Naive thymus-derived CD8-positive, alpha-beta T cell (primary cell): Measurements from ENCODE around the gene KNSTRN. TPM values are rescaled to one million over a fixed set of nuclear protein-coding genes. Genes with fewer than 3 reads are reported as not detected.

ENCODE experiments used
- ATAC-seq, 2 donors: fragments of 150-1000 bp; cut with Tn5 transposase in 1 of 2; sonication (Bioruptor Pico), chemical (Tn5 transposase) in 1 of 2; 1 replicate in 1 of 2; 2 replicates in 1 of 2; pipeline ENCODE4 v1.10.0; 2021; ENCODE audit warnings: mild to moderate bottlenecking in 2 of 2, moderate library complexity in 2 of 2
- POLR2A ChIA-PET: fragments of 350-600 bp; sonication (Branson Sonifier 250); formaldehyde crosslinking; loops from one replicate; lab custom pipeline; 2021; ENCODE audit warnings: antibody characterized with exemption; lab: Charles Lee
- DNase-seq, 10 donors: peaks; one replicate each; pipeline versions ENCODE4 v3.0.0 to v3.0.0-alpha.2; 2020 to 2022
- H3K27ac Mint-ChIP-seq, 10 donors: one replicate each; pipeline ENCODE4 v1.8.0; 2020 to 2022; ENCODE audit warnings: mild to moderate bottlenecking in 10 of 10, mixed read lengths in 10 of 10, moderate library complexity in 4 of 10, inconsistent platforms in 1 of 10
- H3K27me3 Mint-ChIP-seq, 5 donors: one replicate each; pipeline ENCODE4 v1.8.0; 2021 to 2022; ENCODE audit warnings: mixed read lengths in 5 of 5
- H3K36me3 Mint-ChIP-seq, 3 donors: one replicate each; pipeline ENCODE4 v1.8.0; 2020 to 2022; ENCODE audit warnings: mixed read lengths in 3 of 3, mild to moderate bottlenecking in 2 of 3, inconsistent platforms in 1 of 3
- H3K4me1 Mint-ChIP-seq, 4 donors: one replicate each; pipeline ENCODE4 v1.8.0; 2021 to 2022; ENCODE audit warnings: mixed read lengths in 4 of 4
- H3K4me3 Mint-ChIP-seq, 10 donors: one replicate each; pipeline ENCODE4 v1.8.0; 2020 to 2022; ENCODE audit warnings: mild to moderate bottlenecking in 10 of 10, mixed read lengths in 10 of 10, moderate library complexity in 6 of 10, inconsistent platforms in 1 of 10
- H3K9me3 Mint-ChIP-seq, 9 donors: one replicate each; pipeline ENCODE4 v1.8.0; 2020 to 2022; ENCODE audit warnings: mixed read lengths in 9 of 9, mild to moderate bottlenecking in 3 of 9, inconsistent platforms in 1 of 9, moderate library complexity in 1 of 9
- polyA plus RNA-seq, 3 donors: library from polyadenylated mRNA; unstranded; fragments of 300-500 nt; fragmentation: Illumina TruSeq; gene quantifications; one replicate each; pipeline ENCODE4 v1.2.3, GENCODE V29; 2021
- total RNA-seq, 8 experiments: library from RNA in 2 of 8; stranded (reverse) in 2 of 8; gene quantifications; one replicate each; pipeline ENCODE4 v1.2.3 and lab custom pipeline; 2021 to 2026

Gene KNSTRN
- total and polyA plus RNA-seq, 5 experiments from 2014 or later = 2.1 to 8.8 (median 2.8) TPM

DNA sequence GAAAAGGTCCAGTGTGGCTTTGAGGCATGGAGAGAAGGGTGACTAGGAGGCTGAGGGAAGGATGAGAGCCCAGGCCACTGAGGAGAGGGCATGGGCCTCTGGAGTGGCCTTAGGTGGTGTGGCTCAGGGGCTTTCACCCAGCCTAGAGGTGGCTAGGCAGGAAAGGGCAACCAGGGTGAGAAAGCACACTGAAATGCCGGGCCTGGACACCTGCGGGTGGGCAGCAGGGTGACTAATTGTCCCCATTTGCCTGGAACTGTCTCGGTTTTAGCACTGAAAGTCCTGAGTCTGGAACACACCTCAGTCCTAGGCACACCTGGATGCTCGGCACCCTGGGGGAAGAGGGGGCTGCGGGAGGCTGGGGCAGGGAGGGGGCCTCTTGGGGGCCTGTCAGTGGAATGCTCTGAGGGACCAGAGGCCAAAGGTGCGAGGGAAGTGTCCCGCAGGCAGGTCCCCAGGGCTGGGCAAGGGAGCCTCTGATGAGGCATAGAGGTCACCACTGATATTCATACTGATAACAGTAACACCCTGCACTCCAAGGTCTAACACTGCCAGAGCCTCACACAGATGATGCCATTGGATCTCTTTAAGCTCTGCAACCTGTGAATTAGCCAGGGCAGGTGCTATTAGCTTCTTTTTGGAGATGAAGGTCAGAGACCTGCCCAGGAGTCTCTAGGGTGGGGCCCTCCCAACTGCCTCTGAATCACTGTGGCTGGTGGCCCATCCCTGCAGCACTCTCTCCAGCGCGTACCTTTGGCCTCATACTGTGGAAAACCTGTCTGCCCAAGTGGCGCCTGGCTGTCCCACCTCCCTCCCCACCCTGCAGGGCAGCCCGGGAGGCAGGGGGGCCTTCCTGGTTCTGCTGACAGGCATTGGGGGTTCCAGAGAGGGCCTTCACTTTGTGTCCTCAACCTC, 34.7 kb upstream of the KNSTRN start:
- Mint-ChIP-seq H3K4me3 (no peak overlapping the region), H3K27ac (no peak overlapping the region), H3K9me3 (no peaks in the 10 kb centered on the region), H3K36me3 (no peaks in the 10 kb centered on the region), H3K27me3 (no peaks in the 10 kb centered on the region), H3K4me1 (peaks cover 0 to 6% (median 2%) of the 10 kb centered on the region in 4 donors)
- DNase-seq = no peak
- POLR2A ChIA-PET = no interaction called here
- ATAC-seq = no peak

DNA sequence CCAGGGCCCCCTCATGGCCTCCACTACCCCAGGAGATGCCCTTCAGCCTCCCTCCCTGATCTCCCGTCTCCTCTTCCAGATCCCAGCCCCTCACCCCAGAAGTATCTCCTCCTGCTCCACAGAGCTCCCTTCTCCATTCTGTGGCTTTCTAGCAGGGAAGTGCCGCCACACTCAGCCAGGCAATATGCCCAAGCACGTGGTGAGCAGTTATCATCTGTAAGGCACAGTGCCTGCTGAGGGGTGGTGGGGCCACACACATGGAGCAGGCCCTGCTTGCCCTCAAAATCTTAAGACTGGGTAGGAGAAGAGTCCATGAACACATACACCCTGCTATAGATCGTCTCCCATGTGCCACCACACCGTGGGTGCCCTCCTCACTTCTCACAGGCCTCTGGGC, 34.0 kb upstream of the KNSTRN start:
- DNase-seq = no peak
- Mint-ChIP-seq H3K27ac (peak overlapping the region in 2 of 10 donors; percentile 27 to 62), H3K4me3 (no peak overlapping the region), H3K36me3 (no peaks in the 10 kb centered on the region), H3K27me3 (peaks cover 0 to 3% (median 0%) of the 10 kb centered on the region in 5 donors), H3K4me1 (peaks cover 0 to 6% (median 2%) of the 10 kb centered on the region in 4 donors), H3K9me3 (no peaks in the 10 kb centered on the region)
- POLR2A ChIA-PET = no interaction called here
- no peak for ATAC-seq

DNA sequence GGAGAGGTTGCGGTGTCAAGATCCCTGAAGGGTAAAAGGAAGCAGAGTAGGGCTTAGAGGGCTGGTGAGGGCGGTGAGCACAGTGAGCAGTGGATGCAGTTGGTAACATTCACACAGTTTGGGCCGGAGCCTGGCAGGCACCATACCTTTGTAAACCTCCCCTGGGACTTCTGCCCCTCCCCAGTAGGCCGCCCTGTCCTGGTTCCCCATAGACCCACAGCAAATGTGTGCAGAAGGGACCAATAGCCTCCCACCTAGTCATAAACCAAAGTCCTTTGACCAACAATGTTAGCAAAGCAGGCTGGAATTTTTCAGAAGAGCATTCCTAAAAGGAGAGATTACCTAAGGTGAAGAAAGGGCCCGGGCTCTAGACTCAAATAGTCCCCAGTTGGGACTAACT, 33.4 kb upstream of the KNSTRN start:
- Mint-ChIP-seq H3K36me3 (no peaks in the 10 kb centered on the region), H3K27me3 (peaks cover 0 to 9% (median 3%) of the 10 kb centered on the region in 5 donors), H3K9me3 (no peaks in the 10 kb centered on the region), H3K4me3 (no peak overlapping the region), H3K27ac (no peak overlapping the region), H3K4me1 (peaks cover 0 to 3% (median 1%) of the 10 kb centered on the region in 4 donors)
- no peak for DNase-seq
- POLR2A ChIA-PET = no interaction called here
- ATAC-seq = no peak

DNA sequence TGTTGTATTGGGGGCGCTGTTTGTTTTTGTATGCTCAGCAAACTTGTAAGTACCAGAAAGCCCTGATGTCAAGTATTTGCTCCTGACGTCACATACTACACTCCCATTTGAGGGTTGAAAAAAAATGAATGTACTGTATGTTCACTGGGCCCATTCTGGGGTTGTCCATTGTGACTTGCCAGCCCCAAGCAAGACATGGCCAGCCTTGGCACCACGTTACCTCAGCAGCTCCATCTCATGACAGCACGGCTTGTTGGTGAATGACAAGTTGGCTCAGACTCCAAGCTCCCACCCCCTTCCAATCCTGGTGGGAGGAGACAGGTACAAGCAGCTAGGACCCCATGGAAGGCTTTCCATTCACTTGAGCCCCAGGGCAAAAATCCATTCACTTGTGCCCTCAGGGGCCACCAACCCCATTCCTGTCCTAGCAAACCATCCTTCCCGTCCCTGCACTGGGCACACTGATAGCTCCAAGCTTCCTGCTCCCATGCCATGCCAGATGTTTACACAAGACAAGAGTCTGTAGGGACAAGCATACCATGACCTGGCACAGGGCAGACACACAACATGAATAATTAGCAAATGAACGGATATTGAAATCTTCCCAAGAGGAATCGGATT, 30.1 kb upstream of the KNSTRN start:
- POLR2A ChIA-PET = no interaction called here
- Mint-ChIP-seq H3K27ac (no peak overlapping the region), H3K4me3 (no peak overlapping the region), H3K9me3 (no peaks in the 10 kb centered on the region), H3K4me1 (peaks cover 0 to 7% (median under 1%) of the 10 kb centered on the region in 4 donors), H3K27me3 (peaks cover 3 to 33% (median 6%) of the 10 kb centered on the region in 5 donors), H3K36me3 (no peaks in the 10 kb centered on the region)
- ATAC-seq (no peak), DNase-seq (no peak)

- Mint-ChIP-seq H3K27me3 (peaks cover 3 to 33% (median 6%) of the 10 kb centered on the region in 5 donors), H3K9me3 (no peaks in the 10 kb centered on the region), H3K4me3 (no peak overlapping the region), H3K4me1 (peaks cover 3 to 7% (median 4%) of the 10 kb centered on the region in 4 donors), H3K27ac (peak overlapping the region in 1 of 10 donors; percentile 83), H3K36me3 (no peaks in the 10 kb centered on the region)
- POLR2A ChIA-PET = no interaction called here
- ATAC-seq = no peak
- DNase-seq = peak in 1 of 10 donors; percentile 23
Observed at GRCh38 chr15:40353697-40354096, 28.8 kb upstream of the KNSTRN start.

- DNase-seq = no peak
- no peak for ATAC-seq
- Mint-ChIP-seq H3K9me3 (no peaks in the 10 kb centered on the region), H3K4me1 (peaks cover 6 to 11% (median 8%) of the 10 kb centered on the region in 4 donors), H3K27ac (no peak overlapping the region), H3K4me3 (no peak overlapping the region), H3K36me3 (no peaks in the 10 kb centered on the region), H3K27me3 (peaks cover 3 to 33% (median 6%) of the 10 kb centered on the region in 5 donors)
- POLR2A ChIA-PET = interaction anchor here (0.6 to 1.0 kb wide), 2 partner anchors 32 to 206 kb away, joined by 3 read pairs; no protein-coding TSS in a partner anchor
Observed at GRCh38 chr15:40354408-40355171, 27.9 kb upstream of the KNSTRN start.

DNA sequence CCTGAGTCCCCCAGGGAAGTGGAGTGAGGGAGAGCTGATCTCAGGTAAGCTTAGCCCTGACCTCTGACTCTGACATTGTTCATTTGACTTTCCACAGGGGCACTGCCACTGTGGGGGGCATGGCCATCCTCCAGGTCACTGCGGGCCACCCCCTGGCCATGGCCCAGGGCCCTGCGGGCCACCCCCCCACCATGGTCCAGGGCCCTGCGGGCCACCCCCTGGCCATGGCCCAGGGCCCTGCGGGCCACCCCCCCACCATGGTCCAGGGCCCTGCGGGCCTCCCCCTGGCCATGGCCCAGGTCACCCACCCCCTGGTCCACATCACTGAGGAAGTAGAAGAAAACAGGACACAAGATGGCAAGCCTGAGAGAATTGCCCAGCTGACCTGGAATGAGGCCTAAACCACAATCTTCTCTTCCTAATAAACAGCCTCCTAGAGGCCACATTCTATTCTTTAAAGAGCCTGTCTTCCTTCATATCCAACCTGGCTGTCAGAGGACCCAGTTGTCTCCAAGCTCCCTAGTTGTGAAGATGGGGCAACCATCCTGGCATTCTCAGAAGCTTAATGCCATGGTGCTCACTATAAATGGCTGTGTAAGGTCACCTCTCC, 26.4 kb upstream of the KNSTRN start:
- Mint-ChIP-seq H3K36me3 (no peaks in the 10 kb centered on the region), H3K27me3 (peaks cover 3 to 33% (median 6%) of the 10 kb centered on the region in 5 donors), H3K27ac (peak overlapping the region in 1 of 10 donors; percentile 53), H3K9me3 (no peaks in the 10 kb centered on the region), H3K4me1 (peaks cover 6 to 11% (median 8%) of the 10 kb centered on the region in 4 donors), H3K4me3 (peak overlapping the region in 3 of 10 donors; percentile 19 to 23 (median 22))
- ATAC-seq (no peak), DNase-seq (no peak)
- POLR2A ChIA-PET = interaction anchor here (0.7 kb wide), 1 partner anchor 14 kb away, joined by 3 read pairs; no protein-coding TSS in a partner anchor

DNA sequence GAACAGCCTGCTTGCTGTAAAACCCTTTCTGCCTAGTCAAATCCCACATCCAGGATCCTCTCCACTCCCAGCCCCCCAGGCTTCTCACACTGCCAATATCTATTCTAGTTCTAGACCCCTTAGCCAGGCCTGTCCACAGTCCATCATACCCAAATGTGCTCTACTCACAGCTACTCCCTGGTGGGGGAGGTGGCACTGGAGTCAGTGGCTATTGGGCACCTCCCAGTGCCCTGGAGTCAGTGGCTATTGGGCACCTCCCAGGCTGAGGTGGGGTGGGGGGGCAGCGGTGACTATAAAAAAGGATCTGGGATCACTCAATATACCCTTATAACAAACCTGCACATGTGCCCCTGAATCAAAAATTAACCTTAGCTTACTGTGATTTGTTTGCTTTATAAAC, 25.3 kb upstream of the KNSTRN start:
- Mint-ChIP-seq H3K4me1 (peaks cover 7 to 13% (median 10%) of the 10 kb centered on the region in 4 donors), H3K27ac (no peak overlapping the region), H3K27me3 (peaks cover 3 to 33% (median 6%) of the 10 kb centered on the region in 5 donors), H3K9me3 (no peaks in the 10 kb centered on the region), H3K4me3 (peak overlapping the region; percentile 52 to 88 (median 78)), H3K36me3 (no peaks in the 10 kb centered on the region)
- DNase-seq (no peak), ATAC-seq (no peak)
- POLR2A ChIA-PET = interaction anchor here (1.4 to 2.2 kb wide), 3 partner anchors 11 to 95 kb away, joined by 3 to 8 read pairs (median 4); no protein-coding TSS in a partner anchor

GRCh38 chr15:40357723-40358470, 24.6 kb upstream of the KNSTRN start, which contains the start of gene DISP2:
Gene DISP2, plus strand, starts transcription at chr15:40358219. Its CDS starts 103 bp downstream, at chr15:40358322.
- peak within 1 kb of the TSS in 1 of 10 donors; percentile 65 for H3K27ac Mint-ChIP-seq
- peak within 1 kb of the TSS; percentile 78 to 89 (median 84) for H3K4me3 Mint-ChIP-seq
- H3K36me3 Mint-ChIP-seq = peaks cover 0 to 3% (median 0%) of the 10 kb centered on the region in 3 donors
- DNase-seq (peak; percentile 83 to 94 (median 91)), ATAC-seq (peak; percentile 91 to 95)
- H3K9me3 Mint-ChIP-seq = no peaks in the 10 kb centered on the region
- POLR2A ChIA-PET = interaction anchor here (1.4 to 2.2 kb wide), 3 partner anchors 10 to 94 kb away, joined by 3 to 8 read pairs (median 4); no protein-coding TSS in a partner anchor
- peaks cover 3 to 33% (median 6%) of the 10 kb centered on the region in 5 donors for H3K27me3 Mint-ChIP-seq
- H3K4me1 Mint-ChIP-seq = peaks cover 7 to 15% (median 14%) of the 10 kb centered on the region in 4 donors

- DNase-seq (peak in 2 of 10 donors; percentile 38 to 39), ATAC-seq (peak; percentile 29 to 35)
- Mint-ChIP-seq H3K36me3 (peaks cover 0 to 3% (median 0%) of the 10 kb centered on the region in 3 donors), H3K9me3 (no peaks in the 10 kb centered on the region), H3K27ac (peak overlapping the region in 1 of 10 donors; percentile 65), H3K4me3 (peak overlapping the region; percentile 71 to 89 (median 80)), H3K27me3 (peaks cover 2 to 28% (median 4%) of the 10 kb centered on the region in 5 donors), H3K4me1 (peaks cover 7 to 20% (median 15%) of the 10 kb centered on the region in 4 donors)
- POLR2A ChIA-PET = interaction anchor here (1.4 to 2.2 kb wide), 3 partner anchors 9 to 94 kb away, joined by 3 to 8 read pairs (median 4); no protein-coding TSS in a partner anchor
Observed at GRCh38 chr15:40358471-40359353, 23.8 kb upstream of the KNSTRN start.
